Erythroblast (primary cell): Measurements from ENCODE around the gene DDX39B.

Experiments used
- DNase-seq, 2 experiments: peaks; one replicate each; lab custom pipeline; 2025; lab: John Stamatoyannopoulos, UW
- GATA1 ChIP-seq: IDR thresholded peaks from 2 replicates; pipeline ENCODE4 v1.6.1; 2011; ENCODE audit warnings: low read depth, mild to moderate bottlenecking, control low read depth, low read length, moderate library complexity
- POLR2A ChIP-seq: IDR thresholded peaks from 2 replicates; pipeline ENCODE4 v1.6.1; 2011; ENCODE audit warnings: mild to moderate bottlenecking, low read length

DDX39B gene

DNA sequence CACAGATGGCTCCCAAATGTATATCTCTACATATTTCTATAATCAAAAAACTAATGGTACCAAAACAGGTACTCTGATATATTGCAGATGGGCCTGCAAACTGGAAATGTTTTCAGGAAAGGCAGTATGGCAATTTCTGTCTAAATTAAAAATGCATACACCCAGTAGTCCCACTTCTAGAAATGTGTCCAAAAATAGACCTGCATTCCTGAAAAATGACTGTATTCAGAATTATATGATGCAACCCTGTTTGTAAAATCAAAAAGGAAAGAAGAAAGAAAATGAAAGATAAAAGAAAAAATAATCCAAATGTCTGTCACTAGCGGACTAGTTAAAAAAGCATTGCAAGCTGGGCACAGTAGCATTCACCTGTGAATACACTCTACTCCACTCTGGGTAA lies 56.7 kb downstream of the DDX39B start:
- TF ChIP-seq GATA1 (no peak), POLR2A (no peak)
- no peak for DNase-seq

DNA sequence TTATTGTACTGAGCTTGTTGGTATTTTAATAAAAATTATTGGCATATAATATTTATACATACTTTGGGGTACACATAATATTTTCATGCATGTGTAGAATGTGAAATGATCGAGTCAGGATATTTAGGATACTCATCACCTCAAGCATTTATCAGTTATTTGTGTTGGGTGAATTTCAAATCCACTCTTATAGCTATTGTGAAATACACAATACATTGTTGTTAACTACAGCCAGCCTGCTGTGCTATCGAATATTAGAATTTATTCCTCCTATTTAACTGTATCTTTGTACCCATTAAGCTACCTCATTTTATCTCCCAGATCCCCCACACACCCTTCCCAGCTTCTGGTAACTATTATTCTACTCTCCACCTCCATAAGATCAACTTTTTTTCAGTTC lies 58.4 kb downstream of the DDX39B start:
- DNase-seq = no peak
- TF ChIP-seq GATA1 = no peak
- no peak for TF ChIP-seq POLR2A

DNA sequence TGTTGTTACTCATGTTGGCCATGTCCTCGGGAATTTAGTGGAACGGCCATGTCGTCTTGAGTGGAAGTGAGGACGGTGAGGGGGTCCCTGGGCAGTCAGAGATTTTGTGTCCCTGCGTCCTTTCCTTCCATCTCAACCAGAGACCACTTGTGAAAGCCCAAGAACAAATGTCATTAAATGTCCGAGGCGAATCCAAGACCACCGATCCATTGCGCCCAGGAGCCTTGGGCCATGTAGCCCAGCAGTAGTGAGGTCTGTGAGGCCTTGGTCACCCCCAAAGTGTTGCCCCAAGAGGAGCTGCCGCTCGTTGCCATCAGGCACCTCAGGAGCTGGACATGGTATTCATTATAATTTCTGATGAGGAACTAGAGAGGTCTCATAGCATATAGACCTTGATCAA lies 61.2 kb downstream of the DDX39B start:
- DNase-seq = no peak
- TF ChIP-seq GATA1 (no peak), POLR2A (no peak)
